Measurements from ENCODE around the gene TSC22D3.

The TSC22D3 gene

GRCh38 chrX:107747596-107748161 is 27.9 kb downstream of the TSC22D3 start:
- Histone ChIP-seq H3K4me3 (no peak overlapping the region), H3K27me3 (peaks cover 100% of the 10 kb centered on the region), H3K4me1 (peaks cover 4% of the 10 kb centered on the region), H4K20me1 (peaks cover 6% of the 10 kb centered on the region; the same call in 1 of the 2 replicates), H3K9me3 (no peaks in the 10 kb centered on the region), H3K4me2 (no peak overlapping the region), H3K9ac (no peak overlapping the region), H3K27ac (no peak overlapping the region), H3K36me3 (no peaks in the 10 kb centered on the region)
- no peak for TF ChIP-seq Cebpa-rat (IDR thresholded peaks at IDR 0.05)

GRCh38 chrX:107744868-107745267 is 30.7 kb downstream of the TSC22D3 start:
- Histone ChIP-seq H3K4me3 (no peak overlapping the region), H3K4me1 (peaks cover 18% of the 10 kb centered on the region), H4K20me1 (no peaks in the 10 kb centered on the region; the same call in 1 of the 2 replicates), H3K9ac (no peak overlapping the region), H3K36me3 (no peaks in the 10 kb centered on the region), H3K9me3 (no peaks in the 10 kb centered on the region), H3K27me3 (peaks cover 100% of the 10 kb centered on the region), H3K27ac (no peak overlapping the region), H3K4me2 (no peak overlapping the region)
- TF ChIP-seq Cebpa-rat (IDR thresholded peaks at IDR 0.05) = no peak

- Histone ChIP-seq H3K27ac (no peak overlapping the region), H4K20me1 (no peaks in the 10 kb centered on the region; the same call in 1 of the 2 replicates), H3K4me1 (peaks cover 18% of the 10 kb centered on the region), H3K36me3 (no peaks in the 10 kb centered on the region), H3K4me2 (no peak overlapping the region), H3K9ac (no peak overlapping the region), H3K9me3 (no peaks in the 10 kb centered on the region), H3K27me3 (peaks cover 100% of the 10 kb centered on the region), H3K4me3 (no peak overlapping the region)
- no peak for TF ChIP-seq Cebpa-rat (IDR thresholded peaks at IDR 0.05)
Observed at GRCh38 chrX:107743995-107744394, 31.6 kb downstream of the TSC22D3 start.

- H3K9ac ChIP-seq = peak overlapping the region; percentile 45
- peak overlapping the region; percentile 64 for H3K27ac ChIP-seq
- H3K4me3 ChIP-seq = peak overlapping the region; percentile 31; the same call in 1 of the 2 replicates
Observed at GRCh38 chrX:107742700-107743191, 32.8 kb downstream of the TSC22D3 start.

GRCh38 chrX:107741404-107741790 is 34.2 kb downstream of the TSC22D3 start:
- Histone ChIP-seq H3K27me3 (peaks cover 97% of the 10 kb centered on the region), H4K20me1 (no peaks in the 10 kb centered on the region; the same call in 1 of the 2 replicates), H3K9ac (no peak overlapping the region), H3K4me2 (peak overlapping the region; percentile 66), H3K36me3 (no peaks in the 10 kb centered on the region), H3K9me3 (no peaks in the 10 kb centered on the region), H3K4me1 (peaks cover 18% of the 10 kb centered on the region), H3K4me3 (no peak overlapping the region), H3K27ac (no peak overlapping the region)
- no peak for TF ChIP-seq Cebpa-rat (IDR thresholded peaks at IDR 0.05)

More at GRCh38 chrX:107742700-107743191, 32.8 kb downstream of the TSC22D3 start:
- H3K4me2 ChIP-seq = peak overlapping the region; percentile 66
- peaks cover 97% of the 10 kb centered on the region for H3K27me3 ChIP-seq
- peaks cover 18% of the 10 kb centered on the region for H3K4me1 ChIP-seq
- TF ChIP-seq Cebpa-rat (IDR thresholded peaks at IDR 0.05) = no peak
- no peaks in the 10 kb centered on the region; the same call in 1 of the 2 replicates for H4K20me1 ChIP-seq
- H3K9me3 ChIP-seq = no peaks in the 10 kb centered on the region
- no peaks in the 10 kb centered on the region for H3K36me3 ChIP-seq

- H4K20me1 ChIP-seq = no peaks in the 10 kb centered on the region; the same call in 1 of the 2 replicates
- peaks cover 18% of the 10 kb centered on the region for H3K4me1 ChIP-seq
- no peak overlapping the region for H3K4me2 ChIP-seq
- TF ChIP-seq Cebpa-rat (IDR thresholded peaks at IDR 0.05) = no peak
- H3K9ac ChIP-seq = no peak overlapping the region
- H3K27ac ChIP-seq = no peak overlapping the region
- H3K36me3 ChIP-seq = no peaks in the 10 kb centered on the region
- peaks cover 94% of the 10 kb centered on the region for H3K27me3 ChIP-seq
- no peaks in the 10 kb centered on the region for H3K9me3 ChIP-seq
- H3K4me3 ChIP-seq = no peak overlapping the region
Observed at GRCh38 chrX:107739541-107739940, 36.0 kb downstream of the TSC22D3 start.

- Histone ChIP-seq H3K4me1 (peaks cover 18% of the 10 kb centered on the region), H4K20me1 (no peaks in the 10 kb centered on the region), H3K4me2 (no peak overlapping the region), H3K4me3 (no peak overlapping the region), H3K27ac (no peak overlapping the region), H3K27me3 (peaks cover 94% of the 10 kb centered on the region), H3K9me3 (no peaks in the 10 kb centered on the region), H3K36me3 (no peaks in the 10 kb centered on the region), H3K9ac (no peak overlapping the region)
- no peak for TF ChIP-seq Cebpa-rat (IDR thresholded peaks at IDR 0.05)
Observed at GRCh38 chrX:107738768-107739167, 36.8 kb downstream of the TSC22D3 start.

GRCh38 chrX:107738272-107738671 is 37.3 kb downstream of the TSC22D3 start:
- H3K4me1 ChIP-seq = peaks cover 18% of the 10 kb centered on the region
- no peak overlapping the region for H3K4me2 ChIP-seq
- no peak overlapping the region for H3K4me3 ChIP-seq
- no peak overlapping the region for H3K9ac ChIP-seq
- no peaks in the 10 kb centered on the region for H3K9me3 ChIP-seq
- no peaks in the 10 kb centered on the region for H4K20me1 ChIP-seq
- H3K27me3 ChIP-seq = peaks cover 91% of the 10 kb centered on the region
- no peaks in the 10 kb centered on the region for H3K36me3 ChIP-seq
- no peak overlapping the region for H3K27ac ChIP-seq
- TF ChIP-seq Cebpa-rat (IDR thresholded peaks at IDR 0.05) = no peak

- Histone ChIP-seq H3K36me3 (no peaks in the 10 kb centered on the region), H3K9ac (no peak overlapping the region), H3K4me2 (no peak overlapping the region), H3K27me3 (peaks cover 84% of the 10 kb centered on the region), H3K27ac (no peak overlapping the region), H3K9me3 (no peaks in the 10 kb centered on the region), H3K4me3 (no peak overlapping the region), H3K4me1 (peaks cover 17% of the 10 kb centered on the region), H4K20me1 (no peaks in the 10 kb centered on the region)
- TF ChIP-seq Cebpa-rat (IDR thresholded peaks at IDR 0.05) = no peak
Observed at GRCh38 chrX:107736781-107737531, 38.6 kb downstream of the TSC22D3 start.

GRCh38 chrX:107734646-107735045 is 40.9 kb downstream of the TSC22D3 start:
- TF ChIP-seq Cebpa-rat (IDR thresholded peaks at IDR 0.05) = no peak
- no peaks in the 10 kb centered on the region for H4K20me1 ChIP-seq

More at GRCh38 chrX:107734646-107735045, 40.9 kb downstream of the TSC22D3 start:
- Histone ChIP-seq H3K36me3 (no peaks in the 10 kb centered on the region), H3K9ac (no peak overlapping the region), H3K4me1 (peaks cover 12% of the 10 kb centered on the region), H3K9me3 (no peaks in the 10 kb centered on the region), H3K4me2 (no peak overlapping the region), H3K27ac (no peak overlapping the region), H3K27me3 (peaks cover 76% of the 10 kb centered on the region), H3K4me3 (no peak overlapping the region)
